HEK293T (cell line): ENCODE data around the gene ASF1A.

Experiments
- CTCF ChIA-PET: fragments of 350-600 bp; formaldehyde crosslinking; extraction: SDS; loops from one replicate; lab custom pipeline; 2021; ENCODE audit warnings: antibody characterized with exemption, inconsistent platforms; lab: Yijun Ruan, JAX
- POLR2A ChIA-PET: fragments of 350-600 bp; formaldehyde crosslinking; extraction: SDS; loops from one replicate; lab custom pipeline; 2020; ENCODE audit warnings: antibody characterized with exemption, inconsistent platforms; lab: Yijun Ruan, JAX
- DNase-seq: peaks from one replicate; pipeline ENCODE4 v3.0.0; 2012; ENCODE audit warnings: mixed read lengths; ENCODE audit errors: extremely low spot score
- ARNT ChIP-seq: fragments of 450-650 bp; IDR thresholded peaks from 2 replicates; pipeline ENCODE4 v1.6.1; 2017; ENCODE audit warnings: mild to moderate bottlenecking
- BHLHE40 ChIP-seq: fragments of 450-650 bp; IDR thresholded peaks from 2 replicates; pipeline ENCODE4 v1.6.1; 2016; ENCODE audit warnings: mild to moderate bottlenecking, moderate library complexity, borderline replicate concordance
- CTBP1 ChIP-seq: fragments of 450-650 bp; IDR thresholded peaks from 2 replicates; pipeline ENCODE4 v1.6.1; 2016; ENCODE audit warnings: borderline replicate concordance
- ELF4 ChIP-seq: fragments of 450-650 bp; IDR thresholded peaks from 2 replicates; pipeline ENCODE4 v1.6.1; 2017; ENCODE audit warnings: antibody characterized with exemption
- FOXA1 ChIP-seq: fragments of 450-650 bp; IDR thresholded peaks from 2 replicates; pipeline ENCODE4 v1.6.1; 2016; ENCODE audit warnings: mild to moderate bottlenecking
- FOXK2 ChIP-seq: fragments of 450-650 bp; IDR thresholded peaks from 2 replicates; pipeline ENCODE4 v1.6.1; 2016; ENCODE audit warnings: mild to moderate bottlenecking
- FOXM1 ChIP-seq: fragments of 450-650 bp; IDR thresholded peaks from 2 replicates; pipeline ENCODE4 v1.6.1; 2017; ENCODE audit warnings: mild to moderate bottlenecking, borderline replicate concordance
- HDGF ChIP-seq: fragments of 450-650 bp; IDR thresholded peaks from 2 replicates; pipeline ENCODE4 v1.6.1; 2017; ENCODE audit warnings: antibody characterized with exemption, borderline replicate concordance
- L3MBTL2 ChIP-seq: fragments of 450-650 bp; conservative IDR thresholded peaks from 2 replicates; pipeline ENCODE4 v1.6.1; 2016; ENCODE audit warnings: mild to moderate bottlenecking
- LEF1 ChIP-seq: fragments of 450-650 bp; IDR thresholded peaks from 2 replicates; pipeline ENCODE4 v1.6.1; 2017; ENCODE audit warnings: mild to moderate bottlenecking, borderline replicate concordance
- NFRKB ChIP-seq: fragments of 450-650 bp; IDR thresholded peaks from 2 replicates; pipeline ENCODE4 v1.6.1; 2016; ENCODE audit warnings: mild to moderate bottlenecking, moderate library complexity
- SP1 ChIP-seq: fragments of 450-650 bp; IDR thresholded peaks from 2 replicates; pipeline ENCODE4 v1.6.1; 2017
- SUZ12 ChIP-seq: fragments of 450-650 bp; IDR thresholded peaks from 2 replicates; pipeline ENCODE4 v1.6.1; 2016; ENCODE audit warnings: mild to moderate bottlenecking
- TARDBP ChIP-seq: fragments of 450-650 bp; IDR thresholded peaks from 2 replicates; pipeline ENCODE4 v1.6.1; 2016
- ZNF384 ChIP-seq: fragments of 450-650 bp; IDR thresholded peaks from 2 replicates; pipeline ENCODE4 v1.6.1; 2016
- TF ChIP-seq, protein P1 (sequence below): fragments of 450-650 bp; IDR thresholded peaks from 2 replicates; pipeline ENCODE4 v1.6.1; 2016

Gene ASF1A

DNA sequence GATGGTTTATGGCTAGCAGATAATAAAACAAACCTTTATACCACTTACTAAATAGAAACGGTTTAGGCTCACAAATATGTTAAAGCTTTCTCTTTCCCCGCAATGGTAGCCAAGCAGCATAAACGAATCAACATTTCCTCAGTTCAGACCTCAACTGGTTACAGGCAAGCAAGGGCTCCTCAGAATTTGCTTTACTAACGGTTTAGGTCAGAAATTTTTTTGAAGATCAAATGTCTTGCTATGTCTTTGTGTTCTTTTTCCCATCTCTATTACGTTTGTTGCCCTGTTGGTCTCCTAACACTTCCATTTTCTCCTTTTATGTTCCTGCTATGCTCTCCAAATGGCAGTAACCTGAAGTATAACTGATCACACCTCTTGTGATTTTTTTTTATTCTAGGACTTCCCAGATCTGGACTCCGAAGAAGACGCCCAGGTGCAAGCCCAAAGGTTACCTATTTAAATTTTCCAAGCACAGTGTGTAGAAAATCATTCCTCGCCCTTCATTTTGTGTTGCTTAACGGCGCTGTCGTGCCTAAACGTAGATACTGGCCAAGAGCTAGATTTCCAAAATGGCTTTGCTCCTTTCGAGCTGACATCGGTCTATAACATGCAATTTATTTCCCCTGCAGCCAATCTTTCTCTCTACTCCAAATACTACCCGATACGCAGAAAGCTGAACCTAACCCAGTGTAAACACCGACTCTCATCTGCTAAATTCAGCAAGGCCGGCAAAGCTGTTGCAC, 717 bp upstream of the ASF1A start:
- peak; percentile 36 for DNase-seq
- CTCF ChIA-PET = interaction anchor here (1.1 kb wide), 2 partner anchors 215 to 217 kb away, joined by 4 to 5 read pairs; no protein-coding TSS in a partner anchor
- TF ChIP-seq L3MBTL2 (0 out of 2 replicates have a peak, but pooled peaks have one; percentile 28), FOXK2 (no peak), ZNF384 (peak; percentile 58; the same call in 1 of the 2 replicates)
- TF ChIP-seq, protein P1, sequence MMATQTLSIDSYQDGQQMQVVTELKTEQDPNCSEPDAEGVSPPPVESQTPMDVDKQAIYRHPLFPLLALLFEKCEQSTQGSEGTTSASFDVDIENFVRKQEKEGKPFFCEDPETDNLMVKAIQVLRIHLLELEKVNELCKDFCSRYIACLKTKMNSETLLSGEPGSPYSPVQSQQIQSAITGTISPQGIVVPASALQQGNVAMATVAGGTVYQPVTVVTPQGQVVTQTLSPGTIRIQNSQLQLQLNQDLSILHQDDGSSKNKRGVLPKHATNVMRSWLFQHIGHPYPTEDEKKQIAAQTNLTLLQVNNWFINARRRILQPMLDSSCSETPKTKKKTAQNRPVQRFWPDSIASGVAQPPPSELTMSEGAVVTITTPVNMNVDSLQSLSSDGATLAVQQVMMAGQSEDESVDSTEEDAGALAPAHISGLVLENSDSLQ = peak; percentile 57
- POLR2A ChIA-PET = interaction anchor here (0.6 to 1.7 kb wide), 3 partner anchors 9 to 36 kb away, joined by 3 read pairs; no protein-coding TSS in a partner anchor

- TF ChIP-seq BHLHE40 (no peak), LEF1 (0 out of 2 replicates have a peak, but pooled peaks have one; percentile 54)
- TF ChIP-seq, protein P1 = peak; percentile 86
- ChIA-PET CTCF (interaction anchor here (0.5 to 1.1 kb wide), 3 partner anchors 166 to 216 kb away, joined by 3 to 4 read pairs (median 3); no protein-coding TSS in a partner anchor), POLR2A (interaction anchor here (1.1 to 2.2 kb wide), 5 partner anchors 10 to 183 kb away, joined by 3 to 7 read pairs (median 3); partner anchors contain the start of genes FAM184A and MCM9)
- peak; percentile 62 for DNase-seq
Observed at GRCh38 chr6:118894425-118895260, 691 bp downstream of the ASF1A start.

DNA sequence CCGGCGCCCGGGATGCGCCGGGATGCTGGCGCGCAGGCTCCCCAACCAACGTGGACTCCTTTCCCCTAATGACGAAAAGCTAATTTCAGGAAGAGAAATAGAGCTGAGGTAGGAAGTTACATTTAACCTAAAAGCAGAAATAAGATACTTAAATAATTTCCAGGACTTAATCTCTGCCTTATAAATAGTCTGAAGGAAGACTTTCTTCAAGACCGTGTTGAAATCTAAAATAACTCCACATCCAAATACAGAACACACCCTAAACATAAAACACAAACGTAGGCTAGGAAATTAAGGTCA, 1.3 kb downstream of the ASF1A start:
- CTCF ChIA-PET = interaction anchor here (0.6 kb wide), 1 partner anchor 167 kb away, joined by 3 read pairs; no protein-coding TSS in a partner anchor

GRCh38 chr6:118895859-118896258, 1.9 kb downstream of the ASF1A start:
- ChIA-PET CTCF (interaction anchor here (0.6 to 1.0 kb wide), 3 partner anchors 169 to 214 kb away, joined by 3 to 5 read pairs (median 3); no protein-coding TSS in a partner anchor), POLR2A (interaction anchor here (0.6 to 2.2 kb wide), 2 partner anchors 39 to 648 kb away, joined by 3 to 7 read pairs; partner anchors contain the start of gene MCM9)
- no peak for TF ChIP-seq L3MBTL2
- TF ChIP-seq, protein P1 = no peak
- no peak for TF ChIP-seq ARNT
- TF ChIP-seq ELF4 = no peak
- no peak for TF ChIP-seq FOXK2
- TF ChIP-seq TARDBP = no peak
- TF ChIP-seq CTBP1 = no peak
- no peak for TF ChIP-seq LEF1
- TF ChIP-seq NFRKB = no peak
- TF ChIP-seq SUZ12 = no peak
- no peak for TF ChIP-seq ZNF384
- TF ChIP-seq HDGF = no peak
- no peak for TF ChIP-seq BHLHE40
- TF ChIP-seq FOXM1 = no peak
- TF ChIP-seq FOXA1 = no peak
- TF ChIP-seq SP1 = no peak
- no peak for DNase-seq

More for the DNA sequence above, 1.3 kb downstream of the ASF1A start:
- POLR2A ChIA-PET = interaction anchor here (1.1 to 2.2 kb wide), 4 partner anchors 19 to 183 kb away, joined by 3 to 7 read pairs (median 3); partner anchors contain the start of genes FAM184A and MCM9
- TF ChIP-seq CTBP1 (no peak), ELF4 (no peak), SP1 (no peak), TARDBP (no peak), HDGF (no peak), ZNF384 (no peak), SUZ12 (no peak), FOXK2 (no peak), LEF1 (no peak), BHLHE40 (no peak), L3MBTL2 (no peak), NFRKB (no peak), ARNT (no peak), FOXM1 (no peak), FOXA1 (no peak)
- TF ChIP-seq, protein P1 = no peak
- DNase-seq = no peak
